GM19035 (cell line): ENCODE data around the gene VEZT.
"Not testable (repeated sequence)": the region's sequence is repeated elsewhere in the genome, so short reads cannot be mapped to it uniquely, and the experiment has no call there.

Source experiments
- ATAC-seq: cut with Tn5 transposase; IDR thresholded peaks from one replicate; pipeline ENCODE4 v1.9.1; 2021; ENCODE audit not compliant: unreplicated experiment

VEZT gene, protein sequence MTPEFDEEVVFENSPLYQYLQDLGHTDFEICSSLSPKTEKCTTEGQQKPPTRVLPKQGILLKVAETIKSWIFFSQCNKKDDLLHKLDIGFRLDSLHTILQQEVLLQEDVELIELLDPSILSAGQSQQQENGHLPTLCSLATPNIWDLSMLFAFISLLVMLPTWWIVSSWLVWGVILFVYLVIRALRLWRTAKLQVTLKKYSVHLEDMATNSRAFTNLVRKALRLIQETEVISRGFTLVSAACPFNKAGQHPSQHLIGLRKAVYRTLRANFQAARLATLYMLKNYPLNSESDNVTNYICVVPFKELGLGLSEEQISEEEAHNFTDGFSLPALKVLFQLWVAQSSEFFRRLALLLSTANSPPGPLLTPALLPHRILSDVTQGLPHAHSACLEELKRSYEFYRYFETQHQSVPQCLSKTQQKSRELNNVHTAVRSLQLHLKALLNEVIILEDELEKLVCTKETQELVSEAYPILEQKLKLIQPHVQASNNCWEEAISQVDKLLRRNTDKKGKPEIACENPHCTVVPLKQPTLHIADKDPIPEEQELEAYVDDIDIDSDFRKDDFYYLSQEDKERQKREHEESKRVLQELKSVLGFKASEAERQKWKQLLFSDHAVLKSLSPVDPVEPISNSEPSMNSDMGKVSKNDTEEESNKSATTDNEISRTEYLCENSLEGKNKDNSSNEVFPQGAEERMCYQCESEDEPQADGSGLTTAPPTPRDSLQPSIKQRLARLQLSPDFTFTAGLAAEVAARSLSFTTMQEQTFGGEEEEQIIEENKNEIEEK

DNA sequence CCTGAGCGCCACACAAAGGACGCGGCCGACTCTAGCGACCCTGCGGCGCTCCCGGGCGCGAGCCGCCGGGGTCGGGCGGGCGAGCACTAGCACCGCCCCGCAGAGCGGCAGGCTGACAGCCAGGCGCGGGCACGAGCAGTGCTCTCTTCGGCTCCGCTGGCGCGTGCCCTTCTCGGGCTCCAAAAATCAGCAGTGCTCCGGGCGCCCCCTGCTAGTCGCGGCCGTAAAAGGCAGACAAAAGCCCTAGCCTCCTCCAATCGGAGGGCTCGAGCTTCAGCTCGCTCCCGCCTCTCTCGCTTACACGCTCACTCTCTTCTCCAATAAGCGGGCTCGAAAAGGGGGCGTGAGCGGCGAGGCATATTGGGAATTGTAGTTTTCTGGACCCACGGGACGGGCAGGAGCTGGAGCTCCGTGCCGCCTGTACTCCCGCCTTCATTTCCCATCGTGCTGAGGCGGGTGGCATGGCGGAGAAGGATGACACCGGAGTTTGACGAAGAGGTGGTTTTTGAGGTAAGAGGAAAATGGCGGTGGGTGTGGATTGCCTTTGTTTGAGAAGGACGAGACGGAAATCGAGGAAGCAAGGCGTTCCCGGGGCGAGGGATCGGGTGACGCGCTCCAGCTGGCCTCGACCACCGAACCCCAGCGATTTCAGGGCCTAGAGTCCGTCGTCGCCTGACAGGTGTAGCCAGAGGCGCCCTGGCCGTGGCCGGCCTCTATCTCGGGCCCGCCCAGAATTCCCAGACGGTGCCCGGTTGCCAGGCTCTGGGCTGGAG lies at the start of gene VEZT, which contains the start of gene FGD6:
Gene VEZT, plus strand, starts transcription at position 431 of the 773 bp plus-strand sequence. Its CDS starts 44 bp downstream, at position 475.
Gene FGD6, minus strand, starts transcription at position 91 of the 773 bp plus-strand sequence. CDS start 227 bp downstream, outside the sequence.
- peak; percentile 92 for ATAC-seq

DNA sequence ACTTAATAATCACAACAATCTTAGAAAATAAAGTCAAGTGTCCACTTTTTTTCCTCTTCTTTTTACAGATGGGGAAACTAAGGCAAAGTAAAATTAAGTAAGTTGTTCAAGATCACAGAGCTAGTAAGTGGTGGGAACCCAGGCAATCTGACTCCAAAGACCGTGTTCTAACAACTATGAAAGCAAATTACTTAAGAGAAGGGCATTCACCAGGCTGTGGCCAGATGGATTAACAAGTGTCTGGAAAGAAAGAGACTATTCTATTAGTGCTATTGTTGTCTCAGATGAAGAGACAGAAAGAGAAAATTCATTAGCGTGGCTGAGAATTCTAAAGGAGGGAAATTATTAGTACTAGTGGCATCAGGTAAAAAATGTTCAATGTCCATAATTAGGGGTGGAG lies 48.9 kb upstream of the VEZT start:
- ATAC-seq = no peak

DNA sequence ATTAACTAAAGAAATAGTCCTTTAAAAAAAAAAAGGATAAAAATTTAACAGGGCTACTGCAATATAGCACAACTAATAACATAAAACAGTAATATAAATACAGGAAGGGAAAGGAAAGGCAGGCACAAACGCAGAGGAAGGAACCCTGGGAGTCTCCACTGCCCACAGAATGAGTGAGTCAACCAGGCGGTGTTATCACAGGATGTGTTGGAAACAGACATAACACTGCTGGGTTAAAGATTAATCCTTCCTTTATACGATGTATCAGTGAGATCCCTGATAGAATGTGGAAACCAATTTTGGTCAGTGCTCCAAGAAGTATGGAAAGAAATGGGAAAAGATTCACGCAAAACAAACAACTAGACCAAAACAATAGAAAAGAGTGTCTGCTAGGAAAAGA lies 48.2 kb upstream of the VEZT start:
- ATAC-seq = no peak

DNA sequence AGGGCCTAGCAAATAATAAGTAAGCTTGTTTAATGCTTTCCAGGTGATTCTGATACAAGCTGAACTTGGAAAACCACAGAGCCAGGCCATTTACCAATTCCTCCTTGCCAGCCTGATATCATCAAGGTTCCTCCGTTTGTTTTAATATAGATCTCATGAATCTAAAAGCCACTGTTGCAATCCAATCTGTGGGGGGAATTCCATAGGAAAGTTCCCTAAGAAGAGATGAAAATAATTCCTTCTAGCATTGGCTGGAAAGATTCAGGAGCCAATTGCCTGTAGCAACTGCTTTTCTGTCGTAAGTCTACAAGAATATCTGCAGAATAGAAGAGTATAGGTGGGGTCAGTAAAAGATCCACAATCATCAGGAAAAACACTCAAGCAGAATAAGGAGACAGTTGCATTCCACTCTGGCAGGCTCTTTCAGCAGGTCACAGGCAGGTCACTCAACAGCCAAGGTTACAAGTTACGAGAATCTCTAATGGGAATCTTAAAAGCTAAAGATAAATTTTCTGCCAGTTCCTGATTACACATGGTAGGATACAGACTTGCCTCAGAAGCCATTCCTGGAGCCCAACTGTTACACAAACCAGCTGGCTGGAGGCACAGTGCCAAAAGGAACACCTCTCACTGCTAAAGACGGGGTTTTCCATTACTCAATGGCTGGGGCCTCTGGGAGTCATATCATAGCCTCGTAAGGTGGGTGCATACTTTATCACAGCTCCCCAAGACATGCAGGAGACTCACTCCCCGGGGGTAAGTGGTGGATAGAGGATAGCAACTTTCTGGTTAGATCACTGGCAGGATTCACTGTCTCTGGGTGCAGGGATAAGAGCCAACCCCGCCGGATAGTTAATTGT lies 44.0 kb upstream of the VEZT start:
- no peak for ATAC-seq

DNA sequence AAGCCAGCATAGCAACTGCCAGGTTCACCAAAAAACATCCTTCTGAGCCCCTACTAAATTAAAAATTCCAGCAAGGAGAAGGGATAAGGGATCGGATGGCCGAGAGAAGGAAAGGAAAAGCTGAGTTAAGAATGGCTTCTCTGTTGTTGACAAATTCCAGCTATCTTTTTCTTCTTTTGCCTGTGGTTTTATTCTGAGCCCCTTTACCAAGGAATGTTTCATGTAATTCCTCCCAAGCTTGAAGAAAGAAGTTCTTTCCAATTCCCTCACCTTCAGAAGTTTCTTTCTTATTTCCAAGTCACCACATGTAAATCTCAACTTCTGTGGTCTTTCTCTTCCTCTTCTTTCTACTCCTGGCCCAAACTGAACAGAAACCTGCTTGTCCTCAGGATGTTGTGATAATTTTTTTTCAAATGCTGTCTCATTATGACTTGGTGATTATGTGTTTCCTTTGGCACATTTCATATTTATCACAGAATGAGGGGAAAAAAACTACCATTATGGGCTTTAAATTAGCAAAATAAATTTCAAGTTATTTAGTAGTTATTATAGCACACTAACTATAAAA lies 40.3 kb upstream of the VEZT start:
- no peak for ATAC-seq

DNA sequence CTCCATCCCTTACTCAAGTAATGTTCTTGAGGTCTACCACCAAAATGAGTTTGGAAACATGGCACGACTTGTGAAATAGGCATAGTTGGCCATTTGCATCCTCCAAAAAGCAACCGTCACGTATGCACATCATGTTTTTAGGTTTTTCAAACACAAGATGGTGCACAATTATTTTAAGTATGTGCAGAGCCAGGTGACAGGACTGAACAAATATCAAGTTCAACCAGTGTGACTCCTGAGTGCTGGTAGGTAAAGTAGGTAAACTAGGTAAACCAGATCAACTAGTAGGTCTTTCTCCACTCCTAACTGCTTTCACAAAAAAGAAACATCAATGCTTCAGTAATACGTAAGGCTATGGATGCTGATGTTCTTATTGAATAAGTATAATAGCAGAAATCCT lies 39.5 kb upstream of the VEZT start:
- ATAC-seq = no peak

DNA sequence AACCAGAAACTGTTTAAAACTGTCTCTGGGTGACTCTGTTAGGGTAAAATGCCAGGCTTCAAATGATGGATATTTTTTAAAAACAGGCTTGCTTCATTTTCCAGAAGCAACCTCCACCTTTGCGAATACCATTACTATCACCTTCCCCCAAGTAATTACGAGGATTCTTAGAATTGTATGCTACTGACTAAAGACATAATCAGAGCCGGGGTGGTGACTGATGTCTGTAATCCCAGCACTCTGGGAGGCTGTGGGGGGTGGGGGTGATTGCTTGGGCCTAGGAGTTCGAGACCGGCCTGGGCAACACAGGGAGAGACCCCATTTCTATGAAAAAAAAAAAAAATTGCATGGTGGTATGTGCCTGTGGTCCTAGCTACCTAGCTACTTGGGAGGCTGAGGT lies 38.6 kb upstream of the VEZT start:
- ATAC-seq = no peak

DNA sequence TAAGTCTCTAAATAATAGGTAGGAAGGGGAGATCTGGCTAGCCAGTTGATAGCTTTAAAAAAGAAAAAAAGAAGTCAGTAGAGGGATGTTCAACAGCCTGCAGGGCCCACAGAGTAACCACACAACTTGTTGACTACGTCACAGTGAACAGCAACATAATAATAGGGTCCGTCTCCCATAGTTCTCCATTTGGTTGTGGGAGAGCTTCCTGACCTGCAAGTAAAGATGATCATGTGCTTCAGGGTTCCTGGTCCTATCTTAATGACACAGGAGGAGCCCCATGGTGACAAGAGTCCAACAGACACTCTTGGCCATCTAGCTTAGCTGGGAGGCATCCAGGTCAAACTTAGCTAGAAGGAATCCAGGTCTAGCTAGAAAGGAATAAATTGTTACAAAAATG lies 36.5 kb upstream of the VEZT start:
- ATAC-seq = no peak

DNA sequence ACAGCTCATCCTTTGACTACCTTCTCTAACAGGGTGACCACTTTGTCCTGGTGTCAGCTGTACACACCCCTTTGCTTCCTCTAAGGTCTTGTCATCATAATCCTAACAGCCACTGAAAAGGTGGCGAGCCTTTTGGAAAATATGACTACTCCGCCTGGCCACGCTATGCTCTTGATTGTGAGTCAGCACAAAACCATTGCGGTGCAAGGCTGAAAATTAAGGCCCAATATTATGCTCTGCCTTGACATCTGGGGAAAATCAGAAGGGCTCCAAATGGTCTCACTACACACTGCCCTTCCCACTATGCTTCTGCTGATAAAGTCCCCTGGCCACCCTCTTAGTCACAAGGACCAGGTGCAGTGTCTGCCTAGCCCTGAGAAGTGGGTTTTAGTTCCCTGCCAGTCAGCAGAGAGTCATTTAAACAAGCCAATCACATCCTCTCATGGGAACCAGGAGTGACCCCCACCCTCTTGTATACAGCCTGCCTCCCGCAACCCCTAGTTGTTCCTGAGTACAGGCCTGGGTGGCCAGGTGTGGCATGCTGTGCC lies 34.7 kb upstream of the VEZT start:
- ATAC-seq = peak; percentile 74

DNA sequence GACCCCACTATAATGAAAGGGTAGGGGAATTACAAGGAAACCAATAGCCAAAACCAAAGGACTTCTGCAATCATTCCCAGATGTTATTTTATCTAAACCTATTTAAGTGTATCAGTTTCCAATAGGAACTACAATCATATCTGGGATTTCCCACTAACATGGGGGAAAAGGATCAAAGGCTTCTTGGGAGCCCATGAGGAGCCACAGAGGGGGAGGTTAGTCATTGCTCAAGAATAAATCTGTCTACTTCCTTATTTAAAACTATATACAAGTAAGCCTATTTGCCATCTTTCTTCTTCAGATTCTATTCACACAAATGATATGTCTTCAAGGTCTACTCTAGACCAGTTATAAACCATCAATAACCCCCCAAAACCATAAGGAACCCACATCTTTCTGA lies 33.5 kb upstream of the VEZT start:
- no peak for ATAC-seq

DNA sequence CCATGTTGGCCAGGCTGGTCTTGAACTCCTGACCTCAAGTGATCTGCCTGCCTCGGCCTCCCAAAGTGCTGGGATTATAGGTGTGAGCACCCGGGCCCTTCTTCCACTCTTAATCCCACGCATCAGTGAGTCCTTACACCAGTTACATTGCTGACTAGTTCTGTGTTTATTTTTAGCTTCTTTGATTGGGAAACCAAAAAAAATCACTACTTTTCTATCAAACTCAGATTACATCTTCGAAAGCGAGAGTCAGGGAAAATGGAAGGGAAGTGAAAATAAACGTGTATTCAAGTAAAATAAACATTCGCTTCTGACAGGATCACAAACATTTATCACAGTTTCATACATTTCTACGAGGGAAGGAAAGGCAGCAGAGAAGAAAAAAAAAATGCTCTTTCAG lies 32.5 kb upstream of the VEZT start:
- no peak for ATAC-seq

DNA sequence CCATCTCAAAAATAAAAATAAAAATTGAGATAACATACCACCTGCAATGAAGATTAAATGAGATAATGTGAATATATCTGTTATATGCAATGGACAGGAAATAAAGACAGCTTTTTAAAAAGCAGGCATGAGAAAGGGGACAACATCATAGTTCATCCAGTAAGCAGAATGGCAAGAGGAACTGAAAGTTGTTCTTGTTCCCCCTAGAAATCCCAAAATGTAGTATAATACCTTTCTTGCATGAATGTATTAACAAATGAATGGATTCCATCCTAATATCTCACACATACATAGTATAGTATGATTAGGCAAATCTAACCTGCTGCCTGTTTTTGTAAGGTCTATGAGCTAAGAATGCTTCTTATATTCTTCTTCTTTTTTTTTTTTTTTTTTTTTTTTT lies 31.8 kb upstream of the VEZT start:
- no peak for ATAC-seq

DNA sequence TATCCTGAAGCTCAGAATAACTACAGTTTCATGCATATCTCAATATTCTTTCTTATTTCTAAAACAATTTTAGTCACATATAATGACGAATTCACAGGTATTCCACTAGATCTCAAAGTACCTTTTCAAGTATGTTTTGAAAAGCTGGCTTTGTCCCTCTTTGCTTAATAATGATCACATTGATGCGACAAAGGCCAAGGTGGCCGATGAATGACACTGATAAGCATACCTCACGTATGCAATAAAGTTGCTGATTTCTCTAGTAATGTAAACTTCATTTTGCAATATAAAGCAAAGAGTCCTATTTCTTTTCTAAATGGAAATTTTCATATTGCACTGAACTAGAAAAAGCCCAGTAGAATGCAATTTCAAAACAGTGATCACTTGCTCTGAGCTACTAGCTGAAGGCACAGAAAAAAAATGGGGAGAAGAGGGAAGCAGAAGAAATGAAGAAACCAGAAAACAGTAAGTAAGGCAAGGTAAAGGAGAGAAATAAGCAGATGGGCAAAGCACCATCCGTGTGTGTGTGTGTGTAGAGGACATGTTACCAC lies 29.7 kb upstream of the VEZT start:
- no peak for ATAC-seq

DNA sequence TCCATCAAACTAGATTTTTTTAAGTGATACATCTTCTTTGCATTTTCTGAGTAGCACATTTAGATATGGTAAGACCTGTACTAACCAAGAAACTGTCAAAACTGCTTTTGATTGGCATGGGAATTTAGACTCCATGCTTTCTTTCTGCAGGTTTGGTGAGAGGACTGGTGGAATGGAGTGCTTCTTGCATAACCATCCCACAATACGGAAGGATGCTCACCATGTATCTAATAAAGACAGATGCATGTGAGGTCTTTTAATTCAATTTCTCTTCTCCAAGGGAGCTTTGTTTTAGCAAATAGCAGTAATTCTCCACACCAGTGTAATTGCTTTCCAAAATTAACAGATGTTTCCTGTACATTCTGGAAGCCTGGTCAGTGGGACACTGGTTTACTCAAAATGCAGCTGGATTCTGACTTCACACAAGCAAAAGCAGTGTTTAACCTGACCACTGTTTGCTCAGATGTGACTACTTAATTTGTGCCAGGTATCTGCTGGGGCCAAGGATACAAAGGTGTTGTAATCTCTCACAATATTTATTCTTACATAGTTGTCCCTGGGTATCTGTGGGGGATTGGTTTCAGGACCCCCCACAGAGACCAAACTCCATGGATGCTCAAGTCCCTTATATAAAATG lies 26.4 kb upstream of the VEZT start:
- ATAC-seq = no peak

DNA sequence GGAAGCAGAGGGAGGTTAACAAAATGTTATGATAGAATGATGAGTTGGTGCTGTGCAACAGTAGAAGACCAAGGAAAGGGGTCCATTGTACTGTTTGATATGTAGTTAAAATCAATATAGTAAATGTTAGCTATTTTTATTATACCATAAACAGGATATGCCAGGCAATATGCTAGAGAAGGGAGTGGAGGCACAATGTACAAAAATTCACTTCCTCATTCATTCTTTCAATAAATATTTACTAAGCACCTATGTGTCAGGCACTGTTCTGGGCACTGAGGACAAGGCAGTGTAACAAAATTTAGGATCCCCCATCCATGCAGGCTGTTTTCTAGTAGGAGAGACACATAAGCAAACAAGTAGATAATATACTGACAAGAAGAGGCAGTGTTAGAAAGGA lies 25.3 kb upstream of the VEZT start:
- ATAC-seq = no peak

DNA sequence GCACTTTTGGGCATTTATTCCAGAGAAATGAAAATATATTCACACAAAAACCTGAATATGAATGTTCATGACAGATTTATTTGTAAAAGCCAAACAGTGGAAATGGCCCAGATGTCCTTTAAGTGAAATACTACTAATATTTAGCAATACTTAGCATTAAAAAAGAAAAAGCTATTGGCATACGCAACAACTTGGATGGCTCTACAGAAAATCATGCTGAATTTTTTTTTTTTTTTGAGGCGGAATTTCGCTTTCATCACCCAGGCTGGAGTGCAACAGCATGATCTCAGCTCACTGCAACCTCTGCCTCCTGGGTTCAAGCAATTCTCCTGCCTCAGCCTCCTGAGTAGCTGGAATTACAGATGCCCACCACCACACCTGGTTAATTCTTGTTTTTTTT lies 24.5 kb upstream of the VEZT start:
- no peak for ATAC-seq

DNA sequence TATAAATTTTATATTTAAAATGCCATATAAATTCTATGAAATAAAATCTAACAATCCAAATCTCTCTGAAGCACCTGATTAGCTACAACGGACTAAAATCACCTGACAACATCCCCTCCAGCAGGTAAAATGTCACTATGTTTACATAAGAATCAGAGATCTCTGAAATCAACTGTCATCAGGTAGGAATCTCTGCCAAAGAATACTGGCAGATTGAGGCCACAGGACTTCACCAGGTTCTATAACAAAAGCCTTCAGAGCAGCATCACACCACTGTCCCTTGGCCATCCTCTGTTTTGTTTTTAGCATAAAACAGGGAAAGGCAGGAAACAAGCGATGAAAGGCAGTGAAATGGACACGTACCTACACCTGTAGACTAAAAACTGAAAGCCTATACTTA lies 22.5 kb upstream of the VEZT start:
- ATAC-seq = no peak

DNA sequence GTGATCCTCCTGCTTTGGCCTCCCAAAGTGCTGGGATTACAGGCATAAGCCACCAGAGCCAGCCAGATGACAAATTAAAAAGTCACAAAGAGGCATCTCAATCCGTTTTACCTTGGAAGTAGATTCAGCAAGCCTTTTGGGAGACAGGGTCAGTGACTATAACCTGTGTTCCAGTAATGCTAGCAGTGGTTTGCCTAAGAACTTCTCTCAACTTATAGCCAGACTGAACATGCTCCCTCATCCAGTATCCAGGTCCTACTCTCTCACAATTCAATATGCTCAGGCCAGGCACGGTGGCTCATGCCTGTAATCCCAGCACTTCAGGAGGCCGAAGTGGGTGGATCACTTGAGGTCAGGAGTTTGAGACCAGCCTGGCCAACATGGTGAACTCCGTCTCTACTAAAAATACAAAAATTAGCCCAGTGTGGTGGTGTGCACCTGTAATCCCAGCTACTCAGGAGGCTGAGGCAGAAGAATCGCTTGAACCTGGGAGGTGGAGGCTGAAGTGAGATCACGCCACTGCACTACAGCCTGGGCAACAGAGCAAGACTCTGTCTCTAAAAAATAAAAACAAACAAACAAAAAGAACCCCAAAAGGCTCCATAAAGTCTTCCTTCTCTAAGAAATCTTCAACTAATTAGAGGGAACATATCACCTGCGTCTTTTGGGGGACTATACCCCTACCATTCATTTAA lies 20.6 kb upstream of the VEZT start:
- ATAC-seq = not testable (repeated sequence)

DNA sequence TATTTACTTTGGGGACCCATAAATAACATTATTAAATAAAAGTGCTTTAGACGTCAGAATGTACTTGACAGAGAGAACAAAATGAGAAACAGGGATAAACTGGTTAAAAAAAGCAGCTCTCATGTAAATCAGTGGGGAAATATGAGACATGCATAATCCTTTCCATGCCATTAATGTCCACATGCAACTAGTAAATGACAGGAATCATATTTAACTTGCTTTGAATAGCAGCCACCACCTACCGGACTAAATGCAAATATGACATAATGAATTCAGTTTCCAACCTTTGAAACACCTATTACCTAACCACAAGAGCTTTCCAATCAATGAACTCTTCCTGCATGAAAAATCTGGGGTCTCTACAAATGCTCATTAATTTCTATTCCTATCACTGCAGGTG lies 20.0 kb upstream of the VEZT start:
- ATAC-seq = no peak
